Cardiac ventricle fibroblast (primary cell): ENCODE measurements around the gene UBN1. TPM values are rescaled to one million over a fixed set of nuclear protein-coding genes. Genes with fewer than 3 reads are reported as not detected.

Experiments
- total RNA-seq: library from RNA; depleted of rRNA; stranded (reverse); fragments of >200 nt; gene quantifications from 2 replicates; pipeline ENCODE4 v1.2.3, GENCODE V29; 2015

UBN1 gene, protein sequence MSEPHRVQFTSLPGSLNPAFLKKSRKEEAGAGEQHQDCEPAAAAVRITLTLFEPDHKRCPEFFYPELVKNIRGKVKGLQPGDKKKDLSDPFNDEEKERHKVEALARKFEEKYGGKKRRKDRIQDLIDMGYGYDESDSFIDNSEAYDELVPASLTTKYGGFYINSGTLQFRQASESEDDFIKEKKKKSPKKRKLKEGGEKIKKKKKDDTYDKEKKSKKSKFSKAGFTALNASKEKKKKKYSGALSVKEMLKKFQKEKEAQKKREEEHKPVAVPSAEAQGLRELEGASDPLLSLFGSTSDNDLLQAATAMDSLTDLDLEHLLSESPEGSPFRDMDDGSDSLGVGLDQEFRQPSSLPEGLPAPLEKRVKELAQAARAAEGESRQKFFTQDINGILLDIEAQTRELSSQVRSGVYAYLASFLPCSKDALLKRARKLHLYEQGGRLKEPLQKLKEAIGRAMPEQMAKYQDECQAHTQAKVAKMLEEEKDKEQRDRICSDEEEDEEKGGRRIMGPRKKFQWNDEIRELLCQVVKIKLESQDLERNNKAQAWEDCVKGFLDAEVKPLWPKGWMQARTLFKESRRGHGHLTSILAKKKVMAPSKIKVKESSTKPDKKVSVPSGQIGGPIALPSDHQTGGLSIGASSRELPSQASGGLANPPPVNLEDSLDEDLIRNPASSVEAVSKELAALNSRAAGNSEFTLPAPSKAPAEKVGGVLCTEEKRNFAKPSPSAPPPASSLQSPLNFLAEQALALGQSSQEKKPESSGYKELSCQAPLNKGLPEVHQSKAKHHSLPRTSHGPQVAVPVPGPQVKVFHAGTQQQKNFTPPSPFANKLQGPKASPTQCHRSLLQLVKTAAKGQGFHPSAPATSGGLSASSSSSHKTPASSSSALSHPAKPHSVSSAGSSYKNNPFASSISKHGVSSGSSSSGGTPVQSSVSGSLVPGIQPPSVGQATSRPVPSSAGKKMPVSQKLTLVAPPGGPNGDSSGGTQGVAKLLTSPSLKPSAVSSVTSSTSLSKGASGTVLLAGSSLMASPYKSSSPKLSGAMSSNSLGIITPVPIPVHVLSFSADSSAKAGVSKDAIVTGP (N-terminal part only)
- total RNA-seq: 22.4 and 23.5 TPM in 2 replicates

DNA sequence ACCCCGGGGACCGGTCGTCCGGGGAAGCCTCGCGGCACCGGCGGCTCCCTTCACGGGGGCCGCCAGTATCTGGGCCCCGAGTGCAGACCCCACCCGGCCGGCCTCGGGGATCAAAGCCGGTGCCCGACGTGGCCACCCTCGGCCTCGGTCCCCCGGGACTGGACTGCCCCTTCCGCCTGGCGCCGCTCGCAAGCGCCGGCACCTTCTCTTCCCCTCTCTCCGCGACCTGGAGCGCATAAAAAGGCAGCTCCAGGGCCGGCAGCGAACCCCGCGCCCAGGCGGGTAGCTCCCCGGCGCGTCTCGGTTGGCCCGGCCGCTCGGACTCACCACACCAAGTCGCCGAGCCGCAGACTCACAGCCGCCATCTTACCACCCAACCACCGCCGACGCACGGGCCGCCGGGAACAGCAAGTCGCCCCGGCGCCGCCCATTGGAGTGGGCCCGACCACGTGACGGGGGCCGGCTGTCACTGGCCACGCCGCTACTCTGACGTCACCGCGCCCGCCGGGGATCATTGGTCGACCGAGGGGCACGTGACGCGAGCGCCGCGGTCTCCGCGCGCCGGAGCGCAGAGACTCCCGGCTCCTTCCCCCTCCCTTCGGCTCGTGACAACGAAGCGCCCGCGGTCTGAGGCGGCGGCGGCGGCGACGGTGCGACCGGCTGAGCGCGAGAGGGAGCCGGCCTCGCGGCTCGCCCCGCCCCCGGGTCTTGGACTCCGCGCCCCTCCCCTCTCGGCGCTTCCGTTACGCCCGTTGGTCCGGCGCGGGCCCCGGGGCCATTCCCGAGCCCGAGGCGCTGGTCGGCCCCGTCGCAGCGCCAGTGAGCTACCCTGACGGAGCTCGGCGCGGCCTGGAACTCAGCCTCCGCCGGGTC is at the start of gene UBN1, which contains the start of gene GLYR1:
UBN1 (plus strand) TSS at position 581 of the 873 bp plus-strand sequence. CDS start 5,437 bp downstream, outside the sequence.
GLYR1 (minus strand) TSS at position 388 of the 873 bp plus-strand sequence; CDS start at position 365, 23 bp downstream.

DNA sequence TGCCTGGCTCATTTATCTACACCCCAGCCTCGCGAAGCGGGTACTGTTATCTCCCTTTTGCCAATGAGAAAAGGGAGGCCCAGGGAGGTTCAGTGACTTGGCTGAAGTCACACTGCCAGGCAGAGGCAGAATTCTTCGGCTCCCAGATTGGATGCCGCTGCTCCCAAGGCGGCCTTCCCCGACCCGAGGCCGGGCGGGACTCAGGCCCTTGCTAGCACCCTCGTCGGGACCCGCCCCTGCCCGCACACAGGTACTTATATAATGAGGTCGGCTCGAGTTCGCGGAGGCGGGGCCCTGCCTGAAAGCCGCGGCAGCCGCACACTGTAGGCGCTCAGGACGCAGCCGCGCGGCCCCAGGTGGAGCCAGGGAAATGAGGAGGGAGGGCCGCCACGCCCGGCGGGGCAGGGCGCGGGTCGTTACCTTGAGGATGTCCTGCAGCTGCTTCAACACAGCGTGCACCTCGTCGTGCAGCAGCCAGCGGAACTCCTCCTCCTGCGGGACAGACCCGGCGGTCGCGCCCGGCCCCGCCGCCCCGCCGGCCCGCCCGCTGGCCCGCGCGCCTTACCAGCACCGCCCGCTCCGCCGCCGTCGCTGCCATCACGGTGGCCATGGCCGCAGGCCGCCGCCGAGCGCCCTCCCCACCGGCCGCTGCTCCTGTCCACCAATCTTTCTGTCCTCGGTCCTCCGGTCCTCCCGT is 45.2 kb upstream of the UBN1 start, which contains the start of gene ROGDI:
ROGDI (minus strand) TSS at position 672 of the 697 bp plus-strand sequence; CDS start at position 610, 62 bp downstream.

Other genes with a start within 250 kb of the UBN1 start
- 7.2 and 9.1 TPM in 2 replicates for gene UBALD1, start 232.6 kb upstream of the UBN1 start, total RNA-seq
- 58.5 and 59.9 TPM in 2 replicates for gene MGRN1, start 222.7 kb upstream of the UBN1 start, total RNA-seq
- 23.1 and 32.0 TPM in 2 replicates for gene NUDT16L1, start 153.9 kb upstream of the UBN1 start, total RNA-seq
- gene ANKS3, start 113.2 kb upstream of the UBN1 start, total RNA-seq: 11.1 and 20.2 TPM in 2 replicates
- 2.1 and 6.2 TPM in 2 replicates for gene DNAAF8, start 112.9 kb upstream of the UBN1 start, total RNA-seq
- gene ZNF500, start 80.3 kb upstream of the UBN1 start, total RNA-seq: 8.6 and 9.0 TPM in 2 replicates
- not detected in 2 replicates for gene SEPTIN12, start 59.1 kb upstream of the UBN1 start, total RNA-seq
- gene SMIM22, start 52.1 kb upstream of the UBN1 start, total RNA-seq: not detected in 2 replicates
- gene ROGDI, start 44.8 kb upstream of the UBN1 start, total RNA-seq: 5.1 and 9.5 TPM in 2 replicates
- gene GLYR1, start 193 bp upstream of the UBN1 start, total RNA-seq: 30.7 and 39.1 TPM in 2 replicates
- 132 and 145 TPM in 2 replicates for gene PPL, start 89.7 kb downstream of the UBN1 start, total RNA-seq
- gene SEC14L5, start 110.8 kb downstream of the UBN1 start, total RNA-seq: 0.94 and 1.4 TPM in 2 replicates
- gene NAGPA, start 186.5 kb downstream of the UBN1 start, total RNA-seq: 27.2 and 37.6 TPM in 2 replicates
- gene C16orf89, start 218.5 kb downstream of the UBN1 start, total RNA-seq: 1.4 and 2.3 TPM in 2 replicates
- gene ALG1, start 224.4 kb downstream of the UBN1 start, total RNA-seq: 39.8 and 41.9 TPM in 2 replicates